KOPT-K1 (cell line): Measurements from ENCODE around the gene THSD7B.

Experiments used
- H3K27ac ChIP-seq: fragments of 200-600 bp; sonication (generic); 2 replicates; pipeline ENCODE4 v1.5.1; 2016; ENCODE audit warnings: antibody characterized with exemption, mild to moderate bottlenecking, low read depth, low read length; ENCODE audit not compliant: poor library complexity, severe bottlenecking
- H3K36me3 ChIP-seq: fragments of 200-600 bp; sonication (generic); 2 replicates; pipeline ENCODE4 v1.5.1; 2017; ENCODE audit warnings: antibody characterized with exemption, mild to moderate bottlenecking, low read length, moderate library complexity; ENCODE audit not compliant: insufficient read depth
- H3K9me3 ChIP-seq: fragments of 200-600 bp; sonication (generic); 2 replicates; pipeline ENCODE4 v1.5.1; 2017; ENCODE audit warnings: antibody characterized with exemption, low read length, mild to moderate bottlenecking; ENCODE audit not compliant: insufficient read depth, poor library complexity, severe bottlenecking

The THSD7B gene

GRCh38 chr2:137223722-137224121 lies 458.4 kb downstream of the THSD7B start:
- Histone ChIP-seq H3K36me3 (no peaks in the 10 kb centered on the region), H3K27ac (no peak overlapping the region), H3K9me3 (no peaks in the 10 kb centered on the region)

- Histone ChIP-seq H3K36me3 (no peaks in the 10 kb centered on the region), H3K27ac (no peak overlapping the region), H3K9me3 (no peaks in the 10 kb centered on the region)
These were observed 463.2 kb downstream of the THSD7B start for GRCh38 chr2:137228566-137228965.

DNA sequence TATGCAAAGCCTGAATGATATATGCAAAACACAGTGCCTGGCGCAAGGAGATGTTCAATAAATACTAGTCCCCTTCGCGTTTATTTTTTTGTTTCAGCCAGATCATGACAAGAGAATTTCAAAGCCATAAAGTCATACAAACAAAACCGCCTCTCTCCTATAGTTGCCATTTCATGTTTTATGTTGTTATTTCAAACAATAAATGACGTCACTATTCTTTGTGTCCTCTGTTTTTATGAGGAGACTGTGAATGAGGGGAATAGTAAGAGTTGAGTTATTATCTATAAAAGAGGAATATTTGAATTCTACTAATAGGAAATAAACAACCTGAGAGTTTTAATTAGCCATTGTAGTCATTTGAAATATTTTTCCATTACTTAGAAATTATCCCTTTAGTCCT lies 464.5 kb downstream of the THSD7B start:
- Histone ChIP-seq H3K36me3 (no peaks in the 10 kb centered on the region), H3K9me3 (no peaks in the 10 kb centered on the region), H3K27ac (no peak overlapping the region)

DNA sequence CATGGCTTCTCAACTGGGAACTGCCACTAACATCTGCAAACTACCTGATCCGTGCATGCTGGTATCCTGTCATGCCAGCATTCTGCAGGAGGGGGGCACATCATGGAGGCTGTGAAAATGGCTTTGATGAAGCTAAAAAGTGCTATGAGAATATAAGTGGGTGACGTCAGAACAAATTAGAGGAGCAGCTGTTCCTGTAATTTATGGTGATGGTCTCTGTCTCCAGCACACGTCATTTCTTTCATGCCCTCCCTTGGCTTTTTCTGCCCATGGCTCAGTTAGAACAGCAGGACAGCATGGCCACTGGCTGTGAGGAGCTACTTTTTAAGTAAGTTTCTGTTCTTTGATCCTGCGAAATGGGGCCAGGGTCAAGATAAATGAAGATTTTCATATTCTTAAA lies 466.3 kb downstream of the THSD7B start:
- Histone ChIP-seq H3K27ac (no peak overlapping the region), H3K36me3 (no peaks in the 10 kb centered on the region), H3K9me3 (no peaks in the 10 kb centered on the region)

DNA sequence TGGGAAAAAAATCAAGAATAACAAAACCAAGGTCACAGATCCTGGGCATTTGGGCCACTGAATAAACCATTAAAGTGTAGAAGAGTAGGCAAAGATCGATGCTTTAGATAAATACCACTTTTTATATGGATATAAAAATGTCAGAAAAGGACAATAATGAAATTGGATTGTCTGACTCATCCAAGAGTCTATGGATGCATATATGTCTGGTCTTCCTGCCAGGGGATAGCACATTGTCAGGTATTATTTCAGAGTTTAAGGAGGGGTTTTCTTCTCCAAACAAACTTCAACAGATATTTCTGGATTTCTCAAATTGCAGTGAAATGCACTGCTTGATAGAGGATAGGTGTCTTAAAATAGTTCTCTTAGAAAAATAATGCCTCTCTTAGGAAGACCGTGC lies 466.7 kb downstream of the THSD7B start:
- no peaks in the 10 kb centered on the region for H3K36me3 ChIP-seq
- H3K9me3 ChIP-seq, result no peaks in the 10 kb centered on the region
- no peak overlapping the region for H3K27ac ChIP-seq

DNA sequence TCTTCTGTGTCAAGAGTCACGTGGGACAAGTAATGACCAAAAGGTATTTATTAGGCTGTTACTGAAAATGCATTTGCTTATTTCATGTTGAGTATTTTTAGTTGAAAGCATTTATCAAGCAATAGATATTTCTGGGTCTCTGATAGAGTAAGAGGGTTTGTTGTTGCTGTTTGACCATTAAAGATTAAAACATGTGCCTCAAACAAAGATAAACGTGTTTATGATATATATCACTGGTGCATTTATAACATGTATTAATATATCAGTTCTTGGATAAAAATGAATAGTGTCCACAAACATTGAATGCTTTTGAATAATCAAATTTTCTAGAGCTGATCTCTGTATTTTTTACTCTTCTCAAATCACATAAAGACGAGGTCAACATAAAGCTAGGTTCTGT lies 467.7 kb downstream of the THSD7B start:
- H3K27ac ChIP-seq, result no peak overlapping the region
- no peaks in the 10 kb centered on the region for H3K36me3 ChIP-seq
- H3K9me3 ChIP-seq, result no peaks in the 10 kb centered on the region

DNA sequence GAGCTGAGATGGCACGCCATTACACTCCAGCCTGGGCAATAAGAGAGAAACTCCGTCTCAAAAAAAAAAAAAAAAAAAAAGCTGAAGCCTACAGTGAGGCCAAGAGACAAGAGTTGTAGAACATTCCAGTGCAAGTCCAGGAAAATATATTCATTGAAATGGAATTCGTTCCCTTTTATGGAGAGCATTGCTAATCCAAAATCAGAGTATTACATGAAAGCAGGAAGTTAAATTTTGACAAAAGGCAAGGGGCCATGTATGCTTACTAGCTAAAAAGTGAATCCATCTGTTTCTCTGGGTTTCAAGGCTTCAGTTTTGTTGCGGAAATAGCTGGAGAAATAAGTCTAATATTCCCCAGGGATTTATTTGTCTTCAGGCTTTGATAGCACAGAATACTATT lies 471.7 kb downstream of the THSD7B start:
- Histone ChIP-seq H3K36me3 (no peaks in the 10 kb centered on the region), H3K27ac (no peak overlapping the region), H3K9me3 (no peaks in the 10 kb centered on the region)

GRCh38 chr2:137238065-137238464 lies 472.7 kb downstream of the THSD7B start:
- H3K27ac ChIP-seq, result no peak overlapping the region
- H3K36me3 ChIP-seq, result no peaks in the 10 kb centered on the region
- H3K9me3 ChIP-seq, result no peaks in the 10 kb centered on the region

DNA sequence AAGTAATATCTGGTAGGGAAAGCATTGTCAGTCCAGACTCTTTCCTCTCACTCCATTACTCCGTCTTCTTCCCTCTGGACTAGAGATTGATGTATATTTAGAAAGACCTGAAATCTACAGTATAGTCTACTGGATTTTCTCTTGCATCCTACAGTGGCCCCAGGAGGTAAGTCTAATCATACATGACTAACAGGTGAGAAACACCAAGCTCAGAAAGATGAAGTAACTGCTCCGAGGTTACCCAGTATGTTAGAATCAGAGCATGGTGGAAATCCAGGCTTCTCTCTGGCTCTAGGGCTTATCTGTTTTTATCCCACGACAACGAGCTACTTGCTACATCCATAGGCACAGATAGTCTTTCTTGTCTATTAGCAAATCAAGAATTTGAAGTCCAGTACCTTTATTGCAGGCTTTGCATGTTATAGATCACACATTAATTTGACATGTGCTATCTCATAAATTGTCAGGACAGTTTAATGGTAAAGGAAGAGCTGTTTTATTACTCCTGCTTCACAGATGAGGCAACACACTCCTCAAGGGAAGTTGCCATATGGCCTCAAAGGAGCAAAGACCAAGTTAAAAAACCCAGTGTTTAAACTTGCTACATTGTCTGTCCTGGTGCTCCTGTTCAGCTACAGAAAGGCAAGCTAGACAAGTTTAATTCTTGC lies 484.3 kb downstream of the THSD7B start:
- Histone ChIP-seq H3K9me3 (no peaks in the 10 kb centered on the region), H3K36me3 (no peaks in the 10 kb centered on the region), H3K27ac (no peak overlapping the region)

- H3K9me3 ChIP-seq, result no peaks in the 10 kb centered on the region
- no peak overlapping the region for H3K27ac ChIP-seq
- no peaks in the 10 kb centered on the region for H3K36me3 ChIP-seq
These were observed 485.1 kb downstream of the THSD7B start for GRCh38 chr2:137250401-137250800.

- Histone ChIP-seq H3K27ac (no peak overlapping the region), H3K9me3 (no peaks in the 10 kb centered on the region), H3K36me3 (no peaks in the 10 kb centered on the region)
These were observed 485.7 kb downstream of the THSD7B start for GRCh38 chr2:137251045-137251444.

DNA sequence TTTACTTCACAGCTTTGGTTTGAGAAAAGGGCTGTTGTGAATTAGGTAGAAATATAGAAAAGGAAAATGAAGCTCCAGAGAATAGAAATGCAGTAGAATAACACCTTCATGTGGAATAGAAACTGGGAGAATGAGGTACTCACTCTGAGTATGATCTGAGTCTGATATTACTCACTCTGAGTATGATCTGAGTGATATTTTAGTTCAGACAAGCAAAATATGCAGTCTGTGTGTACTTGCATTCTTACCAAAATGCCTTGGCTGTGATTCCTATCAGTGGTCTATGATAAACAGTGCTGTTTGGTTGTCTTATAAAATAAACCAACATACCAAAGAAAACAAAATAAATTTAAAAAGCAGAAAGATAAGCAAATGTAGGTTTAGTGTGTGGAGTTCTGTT lies 487.6 kb downstream of the THSD7B start:
- Histone ChIP-seq H3K9me3 (no peaks in the 10 kb centered on the region), H3K36me3 (no peaks in the 10 kb centered on the region), H3K27ac (no peak overlapping the region)

DNA sequence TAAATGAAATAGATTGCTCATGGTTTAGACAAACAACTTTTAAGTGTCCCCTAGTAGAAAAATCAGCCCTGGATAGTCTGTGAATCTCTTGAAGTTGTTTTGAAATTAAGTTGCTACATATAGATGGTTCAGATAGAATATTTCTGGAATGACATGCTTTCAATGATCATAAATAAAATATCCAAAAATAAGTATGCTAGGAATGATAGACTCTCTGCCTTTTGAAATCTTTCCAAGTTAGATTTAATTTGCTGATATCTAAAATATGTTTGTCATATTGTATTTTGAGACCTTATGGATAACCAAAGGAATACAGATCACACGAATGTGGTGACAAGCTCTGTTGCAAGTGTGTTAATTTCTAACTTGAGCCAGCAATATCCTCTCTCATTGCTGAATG lies 488.7 kb downstream of the THSD7B start:
- H3K27ac ChIP-seq, result no peak overlapping the region
- H3K36me3 ChIP-seq, result no peaks in the 10 kb centered on the region
- no peaks in the 10 kb centered on the region for H3K9me3 ChIP-seq

- Histone ChIP-seq H3K27ac (no peak overlapping the region), H3K9me3 (no peaks in the 10 kb centered on the region)
These were observed 490.0 kb downstream of the THSD7B start for GRCh38 chr2:137255345-137255744.

GRCh38 chr2:137255990-137256389 lies 490.6 kb downstream of the THSD7B start:
- Histone ChIP-seq H3K9me3 (no peaks in the 10 kb centered on the region), H3K36me3 (no peaks in the 10 kb centered on the region), H3K27ac (no peak overlapping the region)

More at GRCh38 chr2:137255345-137255744, 490.0 kb downstream of the THSD7B start:
- H3K36me3 ChIP-seq, result no peaks in the 10 kb centered on the region

GRCh38 chr2:137261881-137262585 lies 496.7 kb downstream of the THSD7B start:
- Histone ChIP-seq H3K27ac (no peak overlapping the region), H3K9me3 (no peaks in the 10 kb centered on the region), H3K36me3 (no peaks in the 10 kb centered on the region)
